Right ventricle myocardium superior (tissue), 1 donor: ENCODE measurements around the gene UCN. TPM values are rescaled to one million over a fixed set of nuclear protein-coding genes. Genes with fewer than 3 reads are reported as not detected.
"Not testable (repeated sequence)": the region's sequence is repeated elsewhere in the genome, so short reads cannot be mapped to it uniquely, and the experiment has no call there.

ENCODE experiments used
- ATAC-seq: fragments of 200-7000 bp; cut with Tn5 transposase; one replicate; pipeline ENCODE4 v1.9.1; 2020; ENCODE audit warnings: mild to moderate bottlenecking; ENCODE audit not compliant: poor library complexity
- DNase-seq: peaks from one replicate; pipeline ENCODE4 v3.0.0-alpha.2; 2020
- intact Hi-C: fragments of 100-400 bp; cut with DNase I; formaldehyde crosslinking; loops from one replicate; pipeline ENCODE4 v1.11.2; 2022
- total RNA-seq: library from RNA; stranded (reverse); fragmentation: NEBNext Ultra II Directional; extraction: Animal tissue kit (Norgen Biotek cat#: 25700); gene quantifications from one replicate; pipeline ENCODE4 v1.2.1, GENCODE V29; 2021
- donor health status: DM: no; HTN: yes; CAD: no; lungs with severe emphysema.

Gene UCN
- total RNA-seq, 1 donor from 2014 or later = 0.59 TPM

- intact Hi-C loops = no loop called here
- ATAC-seq (peak; percentile 14), DNase-seq (peak; percentile 60)
Observed at GRCh38 chr2:27316655-27317412, 8.6 kb upstream of the UCN start.

- no peak for DNase-seq
- intact Hi-C loops = no loop called here
- no peak for ATAC-seq
Observed at GRCh38 chr2:27315122-27315521, 6.9 kb upstream of the UCN start.

- no peak for ATAC-seq
- intact Hi-C loops = no loop called here
- DNase-seq = no peak
Observed at GRCh38 chr2:27314709-27315108, 6.5 kb upstream of the UCN start.

GRCh38 chr2:27313882-27314645, 5.8 kb upstream of the UCN start:
- no peak for ATAC-seq
- DNase-seq = no peak
- intact Hi-C loops = no loop called here

GRCh38 chr2:27312152-27312551, 3.9 kb upstream of the UCN start:
- ATAC-seq = peak; percentile 2
- intact Hi-C loops = no loop called here

GRCh38 chr2:27309651-27310050, 1.4 kb upstream of the UCN start:
- intact Hi-C loops = no loop called here
- no peak for ATAC-seq
- DNase-seq = no peak

More at GRCh38 chr2:27312152-27312551, 3.9 kb upstream of the UCN start:
- DNase-seq = no peak

- intact Hi-C loops = no loop called here
- DNase-seq (no peak), ATAC-seq (peak; percentile 1)
Observed at GRCh38 chr2:27307545-27308358, 493 bp downstream of the UCN start.

- no peak for ATAC-seq
- intact Hi-C loops = no loop called here
- DNase-seq = no peak
Observed at GRCh38 chr2:27307287-27307544, 1.0 kb downstream of the UCN start.

GRCh38 chr2:27306573-27307286, 1.5 kb downstream of the UCN start:
- no peak for ATAC-seq
- DNase-seq = no peak
- intact Hi-C loops = no loop called here

- DNase-seq = no peak
- ATAC-seq = no peak
- intact Hi-C loops = no loop called here
Observed at GRCh38 chr2:27306136-27306535, 2.1 kb downstream of the UCN start.

GRCh38 chr2:27305516-27305915, 2.7 kb downstream of the UCN start:
- ATAC-seq = no peak
- DNase-seq = no peak
- intact Hi-C loops = no loop called here

GRCh38 chr2:27304488-27305240, 3.6 kb downstream of the UCN start:
- no peak for ATAC-seq
- intact Hi-C loops = no loop called here
- DNase-seq = no peak

GRCh38 chr2:27303093-27304025, 4.9 kb downstream of the UCN start:
- ATAC-seq (peak; percentile 69), DNase-seq (peak; percentile 44)
- intact Hi-C loops = no loop called here

- DNase-seq, ATAC-seq, intact Hi-C loops: not testable (repeated sequence)
Observed at GRCh38 chr2:27300606-27301005, 7.6 kb downstream of the UCN start.

- DNase-seq (no peak), ATAC-seq (no peak)
- intact Hi-C loops = no loop called here
Observed at GRCh38 chr2:27298391-27299080, 9.7 kb downstream of the UCN start.

- DNase-seq = no peak
- intact Hi-C loops = no loop called here
- ATAC-seq = no peak
Observed at GRCh38 chr2:27297195-27297594, 11.1 kb downstream of the UCN start.

- no peak for ATAC-seq
- intact Hi-C loops = no loop called here
Observed at GRCh38 chr2:27296481-27296880, 11.8 kb downstream of the UCN start.

More at GRCh38 chr2:27296481-27296880, 11.8 kb downstream of the UCN start:
- no peak for DNase-seq
